ENCODE results near the gene DEPP1. TPM values are rescaled to one million over a fixed set of nuclear protein-coding genes. Genes with fewer than 3 reads are reported as not detected.

Gene DEPP1
- total and polyA plus RNA-seq, 2 of the 13 experiments (the other 11 are each of a cell fraction or from before 2014, with no cell fraction given) = 14.8 to 270 TPM

- TF ChIP-seq ATAD3A (CRISPR knock-in tag; IDR thresholded peaks at IDR 0.05) (peak; percentile 94; the same call in 1 of the 2 replicates), ETS1 (CRISPR knock-in tag; IDR thresholded peaks at IDR 0.05) (peak; percentile 85; the same call in 1 of the 2 replicates), ZNF558 (CRISPR knock-in tag; IDR thresholded peaks at IDR 0.05; ENCODE audit: borderline replicate concordance) (peak; percentile 59; the same call in 1 of the 2 replicates), GRHL1 (CRISPR knock-in tag; conservative IDR thresholded peaks at IDR 0.05) (no peak), STAT5B (CRISPR knock-in tag; IDR thresholded peaks at IDR 0.05) (peak; percentile 46; the same call in 1 of the 2 replicates), AHDC1 (CRISPR knock-in tag; IDR thresholded peaks at IDR 0.05; ENCODE audit: borderline replicate concordance) (no peak), ZNF251 (CRISPR knock-in tag; IDR thresholded peaks at IDR 0.05) (no peak), ZFP36L1 (CRISPR knock-in tag; IDR thresholded peaks at IDR 0.05) (0 out of 2 replicates have a peak, but pooled peaks have one; percentile 62), ZBTB42 (CRISPR knock-in tag; IDR thresholded peaks at IDR 0.05) (peak; percentile 87)
- TF ChIP-seq, protein P1, sequence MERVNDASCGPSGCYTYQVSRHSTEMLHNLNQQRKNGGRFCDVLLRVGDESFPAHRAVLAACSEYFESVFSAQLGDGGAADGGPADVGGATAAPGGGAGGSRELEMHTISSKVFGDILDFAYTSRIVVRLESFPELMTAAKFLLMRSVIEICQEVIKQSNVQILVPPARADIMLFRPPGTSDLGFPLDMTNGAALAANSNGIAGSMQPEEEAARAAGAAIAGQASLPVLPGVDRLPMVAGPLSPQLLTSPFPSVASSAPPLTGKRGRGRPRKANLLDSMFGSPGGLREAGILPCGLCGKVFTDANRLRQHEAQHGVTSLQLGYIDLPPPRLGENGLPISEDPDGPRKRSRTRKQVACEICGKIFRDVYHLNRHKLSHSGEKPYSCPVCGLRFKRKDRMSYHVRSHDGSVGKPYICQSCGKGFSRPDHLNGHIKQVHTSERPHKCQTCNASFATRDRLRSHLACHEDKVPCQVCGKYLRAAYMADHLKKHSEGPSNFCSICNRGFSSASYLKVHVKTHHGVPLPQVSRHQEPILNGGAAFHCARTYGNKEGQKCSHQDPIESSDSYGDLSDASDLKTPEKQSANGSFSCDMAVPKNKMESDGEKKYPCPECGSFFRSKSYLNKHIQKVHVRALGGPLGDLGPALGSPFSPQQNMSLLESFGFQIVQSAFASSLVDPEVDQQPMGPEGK (CRISPR knock-in tag; IDR thresholded peaks at IDR 0.05) = no peak; the same call in 1 of the 2 replicates
- TF ChIP-seq, protein P2, sequence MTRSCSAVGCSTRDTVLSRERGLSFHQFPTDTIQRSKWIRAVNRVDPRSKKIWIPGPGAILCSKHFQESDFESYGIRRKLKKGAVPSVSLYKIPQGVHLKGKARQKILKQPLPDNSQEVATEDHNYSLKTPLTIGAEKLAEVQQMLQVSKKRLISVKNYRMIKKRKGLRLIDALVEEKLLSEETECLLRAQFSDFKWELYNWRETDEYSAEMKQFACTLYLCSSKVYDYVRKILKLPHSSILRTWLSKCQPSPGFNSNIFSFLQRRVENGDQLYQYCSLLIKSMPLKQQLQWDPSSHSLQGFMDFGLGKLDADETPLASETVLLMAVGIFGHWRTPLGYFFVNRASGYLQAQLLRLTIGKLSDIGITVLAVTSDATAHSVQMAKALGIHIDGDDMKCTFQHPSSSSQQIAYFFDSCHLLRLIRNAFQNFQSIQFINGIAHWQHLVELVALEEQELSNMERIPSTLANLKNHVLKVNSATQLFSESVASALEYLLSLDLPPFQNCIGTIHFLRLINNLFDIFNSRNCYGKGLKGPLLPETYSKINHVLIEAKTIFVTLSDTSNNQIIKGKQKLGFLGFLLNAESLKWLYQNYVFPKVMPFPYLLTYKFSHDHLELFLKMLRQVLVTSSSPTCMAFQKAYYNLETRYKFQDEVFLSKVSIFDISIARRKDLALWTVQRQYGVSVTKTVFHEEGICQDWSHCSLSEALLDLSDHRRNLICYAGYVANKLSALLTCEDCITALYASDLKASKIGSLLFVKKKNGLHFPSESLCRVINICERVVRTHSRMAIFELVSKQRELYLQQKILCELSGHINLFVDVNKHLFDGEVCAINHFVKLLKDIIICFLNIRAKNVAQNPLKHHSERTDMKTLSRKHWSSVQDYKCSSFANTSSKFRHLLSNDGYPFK (CRISPR knock-in tag; IDR thresholded peaks at IDR 0.05; ENCODE audit: borderline replicate concordance) = peak; percentile 59; the same call in 1 of the 2 replicates
These were observed 2.0 kb downstream of the DEPP1 start (continued) for GRCh38 chr10:44976352-44977198.
